EL (cell line): Measurements from ENCODE around the gene MYO5A.
"Not testable (repeated sequence)": the region's sequence is repeated elsewhere in the genome, so short reads cannot be mapped to it uniquely, and the experiment has no call there.

ENCODE experiments used
- DNase-seq: peaks from one replicate; pipeline ENCODE4 v3.0.0-alpha.2; 2016

Gene MYO5A

DNA sequence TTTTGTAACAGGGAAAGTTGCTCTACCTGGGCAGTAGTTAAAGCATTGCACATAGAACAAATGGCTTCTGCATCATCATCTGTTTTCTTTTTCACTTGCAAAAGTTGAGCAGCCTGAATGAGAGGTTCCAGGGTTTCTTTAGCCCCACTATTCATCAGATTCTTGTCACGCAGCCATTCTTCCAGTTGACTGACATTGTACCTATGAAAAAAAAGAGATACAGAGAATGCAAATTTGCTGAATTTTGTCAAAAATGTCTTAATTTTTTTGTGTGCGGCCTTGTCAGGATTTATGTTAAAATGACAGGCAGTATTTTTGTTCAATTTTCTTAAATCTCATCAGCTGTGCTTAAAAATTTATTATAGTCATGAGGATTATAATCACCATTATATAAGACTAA is 211.7 kb downstream of the MYO5A start:
- no peak for DNase-seq

DNA sequence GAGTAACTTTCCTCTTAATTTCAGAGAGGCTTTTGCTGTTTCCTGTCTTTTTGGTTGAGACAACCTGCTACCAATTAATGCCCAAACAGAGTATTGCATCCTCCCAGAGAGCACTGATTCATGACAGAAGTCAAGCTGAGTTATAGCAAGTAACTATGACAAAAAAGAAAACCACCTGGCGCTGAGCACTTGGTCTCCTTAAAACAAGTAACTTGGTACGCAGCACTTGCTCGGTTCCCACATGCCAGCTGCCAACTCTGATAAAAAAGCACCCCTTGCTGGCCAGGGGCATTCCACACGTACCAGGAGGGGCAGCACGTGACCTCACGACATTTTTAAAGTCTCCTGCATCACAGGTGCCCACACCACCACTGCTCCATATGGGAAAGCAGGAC is 219.5 kb downstream of the MYO5A start:
- no peak for DNase-seq

DNA sequence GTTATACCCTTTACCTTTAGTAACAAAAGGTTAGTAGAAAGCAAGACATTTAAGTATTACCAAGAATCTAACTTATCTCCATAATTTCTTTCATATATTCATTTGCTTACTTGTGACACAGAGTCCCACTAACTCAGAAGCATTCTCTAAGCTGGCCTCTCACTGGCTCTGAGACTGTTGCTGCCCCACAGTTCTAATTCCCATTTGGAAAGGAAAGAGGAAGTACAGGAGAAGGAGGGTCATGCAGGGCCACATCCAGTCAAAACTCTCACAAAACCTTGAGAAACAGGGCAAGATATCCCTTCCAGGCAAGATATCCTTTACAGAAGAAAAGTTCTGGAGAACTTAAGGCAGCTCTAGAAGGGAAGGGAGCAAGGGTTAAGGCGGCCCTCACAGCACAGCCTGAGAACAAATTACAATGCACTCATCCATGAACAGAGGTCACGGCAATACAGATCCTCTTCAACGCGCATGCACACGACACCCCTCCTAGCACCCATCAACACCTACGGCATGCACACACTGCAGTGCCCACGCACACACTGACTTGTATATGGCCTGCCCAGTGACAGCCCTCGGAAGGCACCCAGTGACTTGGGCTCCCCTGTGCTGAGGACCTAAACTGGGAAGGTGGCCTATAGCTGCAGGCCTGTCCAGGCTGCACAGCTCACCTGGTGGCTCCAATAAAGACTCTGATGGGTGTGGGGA is 220.1 kb downstream of the MYO5A start:
- DNase-seq = no peak

DNA sequence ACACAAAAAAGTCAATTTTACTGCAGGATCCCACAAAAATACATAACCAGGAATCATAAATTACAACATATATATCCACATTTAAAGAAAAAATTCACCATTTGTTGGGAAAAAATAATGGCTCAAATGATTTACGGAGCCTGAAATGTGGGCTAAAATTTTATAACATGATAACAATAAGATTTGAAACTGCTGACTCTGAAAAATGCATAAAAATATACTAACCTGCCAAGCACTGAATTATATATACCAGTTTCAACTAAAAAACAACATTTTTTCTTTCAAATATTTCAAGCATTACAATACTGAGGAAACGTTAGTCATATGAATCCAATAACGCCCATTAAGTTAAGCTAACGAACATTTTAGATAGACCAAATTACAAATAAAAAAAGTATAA is 220.8 kb downstream of the MYO5A start:
- no peak for DNase-seq

DNA sequence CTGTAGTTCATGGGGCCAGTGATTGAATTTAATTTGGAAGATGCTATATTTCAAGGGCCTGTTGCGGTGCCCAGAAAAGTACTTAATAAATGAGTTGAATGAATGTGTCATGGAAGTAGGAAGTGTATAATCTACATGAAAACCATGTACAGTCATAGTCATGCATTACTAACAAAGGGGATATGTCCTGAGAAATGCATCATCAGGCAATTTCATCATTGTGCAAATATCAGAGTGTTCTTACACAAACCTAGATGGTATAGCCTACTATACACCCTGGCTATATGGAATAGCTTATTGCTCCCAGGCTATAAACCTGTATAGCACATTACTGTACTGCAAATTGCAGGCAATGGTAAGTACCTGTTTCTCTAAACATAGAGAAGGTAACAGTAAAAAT is 222.4 kb downstream of the MYO5A start:
- peak; percentile 28 for DNase-seq

DNA sequence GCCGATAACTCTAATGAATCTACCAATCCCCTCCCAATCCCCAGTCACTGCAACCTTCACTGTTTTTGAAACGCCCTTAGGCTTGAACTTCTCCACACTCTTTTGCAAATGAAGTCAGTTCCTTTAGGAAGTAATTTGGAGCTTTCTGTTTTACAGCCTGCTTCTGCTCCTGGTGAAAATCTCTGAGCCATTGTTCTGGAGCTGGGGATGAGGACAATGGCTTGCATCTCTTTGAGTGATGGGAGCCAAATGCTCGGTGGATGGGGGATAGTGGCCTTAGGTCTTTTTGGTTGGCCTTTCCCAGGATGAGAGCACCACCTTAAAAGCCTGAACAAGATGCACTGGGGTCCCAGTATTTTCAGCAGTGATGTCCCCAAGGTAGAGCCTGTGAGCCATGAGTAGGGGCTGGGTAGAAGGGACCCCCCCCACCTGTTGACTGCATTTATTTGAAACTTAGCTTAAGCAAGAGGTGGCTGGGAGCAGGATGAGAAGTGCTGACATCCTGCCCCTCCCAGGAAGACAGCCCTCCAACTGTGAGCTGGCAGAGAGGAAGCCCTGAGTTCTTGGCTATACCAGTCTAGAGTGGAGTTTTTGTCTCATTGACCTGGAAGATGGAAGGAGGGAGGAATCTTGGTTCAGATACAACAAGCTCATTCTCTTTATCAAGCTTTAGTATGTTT is 225.4 kb downstream of the MYO5A start:
- DNase-seq = no peak

DNA sequence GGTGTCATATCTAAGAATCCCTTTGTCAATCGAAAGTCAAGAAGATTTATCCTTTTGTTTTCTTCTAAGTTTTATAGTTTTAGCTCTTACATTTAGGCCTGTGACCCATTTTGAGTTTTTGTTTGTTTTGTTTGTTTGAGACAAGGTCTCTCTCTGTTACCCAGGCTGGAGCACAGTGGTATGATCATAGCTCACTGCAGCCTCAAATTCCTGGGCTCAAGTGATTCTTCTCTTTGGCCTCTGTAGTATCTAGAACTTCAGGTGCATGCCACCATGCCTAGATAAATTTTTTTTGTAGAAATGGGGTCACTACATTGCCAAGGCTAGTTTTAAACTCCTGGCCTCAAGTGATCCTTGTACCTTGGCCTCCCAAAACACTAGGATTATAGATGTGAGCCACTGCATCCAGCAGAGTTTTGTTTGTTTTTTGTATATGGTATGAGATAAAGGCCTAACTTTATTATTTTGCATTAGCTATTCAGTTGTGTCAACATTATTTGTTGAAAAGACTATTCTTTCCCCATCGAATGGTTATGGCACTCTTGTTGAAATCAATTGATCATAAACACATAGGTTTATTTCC is 227.3 kb downstream of the MYO5A start:
- DNase-seq = no peak

DNA sequence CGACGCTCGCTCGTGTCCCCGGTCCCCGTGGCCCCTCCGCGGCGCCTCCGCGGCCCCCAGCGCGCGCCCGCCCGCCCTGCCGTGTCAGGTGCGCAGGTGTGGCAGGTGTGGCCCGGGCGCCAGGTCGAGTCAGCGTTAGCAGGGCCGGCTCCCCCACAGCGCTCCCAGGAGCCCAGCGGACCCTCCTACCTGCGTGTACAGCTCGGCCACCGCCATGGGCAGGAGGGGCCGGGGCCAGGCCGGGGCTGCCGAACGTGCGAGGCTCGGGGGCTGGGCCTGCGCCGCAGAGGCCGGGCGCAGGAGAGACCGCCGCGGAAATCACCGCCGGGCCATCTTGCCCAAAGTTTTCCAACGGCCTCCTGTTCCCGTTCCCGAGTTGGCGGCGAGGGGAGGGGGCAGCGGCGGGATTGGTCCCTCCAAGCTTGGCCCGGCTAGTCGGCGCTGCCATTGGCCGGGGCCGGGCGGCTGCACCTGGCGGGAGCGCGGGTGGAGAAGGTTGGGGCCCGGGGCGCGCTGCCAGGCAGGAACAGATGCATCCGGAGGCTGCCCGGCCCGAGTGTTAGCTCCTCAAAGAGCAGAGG is 233.2 kb downstream of the MYO5A start, which contains the start of gene MYO5C:
MYO5C (minus strand) TSS at position 384 of the 581 bp plus-strand sequence; CDS start at position 216, 168 bp downstream.
- peak; percentile 13 for DNase-seq

DNA sequence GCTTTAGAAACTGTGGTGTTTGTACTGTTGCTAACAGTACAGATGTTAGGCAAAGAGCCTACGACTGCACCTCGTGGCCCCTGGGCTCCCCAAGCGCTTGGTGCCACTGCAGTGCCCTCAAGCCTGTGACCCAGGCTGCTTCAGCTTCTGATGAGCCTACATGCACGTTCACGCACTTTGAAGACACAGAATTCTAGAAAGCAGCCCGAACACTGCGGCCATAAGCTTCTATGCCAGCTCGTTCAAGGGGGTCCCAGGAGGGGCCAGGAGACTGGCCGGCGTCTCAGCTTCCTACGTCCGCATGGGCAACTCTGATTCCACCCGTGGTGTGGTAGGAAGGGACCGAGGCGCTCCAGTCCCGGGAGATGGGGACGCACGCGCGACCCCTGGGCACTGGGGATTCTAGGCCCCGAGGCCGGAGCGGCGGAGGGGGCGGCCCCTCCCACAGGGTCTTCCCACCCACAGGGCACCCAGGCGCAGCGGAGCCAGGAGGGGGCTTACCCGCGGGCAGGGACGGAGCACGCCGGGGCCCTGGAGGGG is 233.7 kb downstream of the MYO5A start:
- no peak for DNase-seq

DNA sequence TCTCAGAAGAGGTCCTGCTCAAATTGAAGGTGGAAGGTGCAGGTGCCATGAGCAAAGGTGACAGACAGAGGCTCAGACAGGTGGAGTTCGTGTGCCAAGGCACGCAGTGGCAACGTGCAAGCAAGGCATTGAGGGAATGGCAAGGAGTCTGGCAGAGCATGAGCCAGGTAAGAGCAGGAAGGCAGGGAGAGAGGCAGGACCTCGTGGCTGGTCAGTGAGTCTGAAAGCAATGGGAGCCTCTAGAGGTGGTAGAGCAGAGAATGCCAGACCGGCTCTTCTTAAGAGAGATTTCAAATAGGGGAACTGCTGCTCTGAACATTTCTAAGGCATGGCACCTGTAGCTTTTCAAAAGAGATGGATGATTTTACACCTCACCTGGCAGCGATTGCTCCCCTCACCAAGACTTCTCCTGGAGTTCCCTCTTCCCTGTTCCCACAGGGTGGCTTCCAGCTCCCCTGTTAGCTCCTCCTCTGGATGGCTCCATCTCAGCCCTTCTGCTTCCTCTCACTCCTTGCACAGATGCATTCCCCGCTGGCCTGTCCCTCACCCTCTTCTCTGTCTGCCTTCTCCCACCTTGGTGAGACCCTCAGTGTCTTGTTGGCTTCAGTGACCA is 235.8 kb downstream of the MYO5A start:
- no peak for DNase-seq

DNA sequence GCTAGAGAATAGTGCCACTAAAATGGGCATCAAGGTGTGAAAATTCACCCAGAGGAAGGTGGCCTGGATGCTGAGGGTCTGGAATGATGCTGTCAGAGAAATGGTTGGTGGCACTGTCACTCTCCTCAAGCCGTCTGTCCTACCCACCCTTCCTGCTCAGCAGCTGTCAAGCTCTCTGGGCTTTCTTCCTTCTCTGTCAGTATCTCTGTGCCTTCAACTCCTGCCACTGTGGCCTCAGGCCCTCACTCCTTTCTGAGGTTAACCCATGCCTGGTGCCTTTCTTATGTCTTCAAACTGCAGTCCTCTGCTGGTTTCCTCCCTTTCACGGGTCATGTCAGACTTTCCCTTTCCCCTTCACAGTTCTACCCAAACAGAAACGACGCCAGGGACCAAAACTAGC is 237.5 kb downstream of the MYO5A start:
- no peak for DNase-seq

DNA sequence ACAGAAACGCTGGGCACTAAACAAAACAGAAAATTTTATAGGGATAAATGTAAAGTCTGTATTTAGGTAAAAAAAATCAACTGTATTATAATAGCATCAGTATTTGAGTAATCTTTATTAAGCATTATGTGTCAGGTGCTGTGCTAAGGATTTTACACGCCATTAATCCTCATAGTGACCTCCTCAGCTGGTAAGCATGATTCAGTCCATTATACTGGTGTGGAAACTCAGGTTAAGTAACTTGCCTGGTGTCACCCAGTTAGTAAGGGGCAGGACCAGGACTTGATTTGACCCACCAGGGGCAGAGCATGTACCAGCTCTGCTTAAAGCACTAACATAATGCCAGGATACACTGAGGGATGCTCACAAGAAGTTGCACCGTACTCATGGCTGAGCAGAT is 237.9 kb downstream of the MYO5A start:
- DNase-seq = no peak

DNA sequence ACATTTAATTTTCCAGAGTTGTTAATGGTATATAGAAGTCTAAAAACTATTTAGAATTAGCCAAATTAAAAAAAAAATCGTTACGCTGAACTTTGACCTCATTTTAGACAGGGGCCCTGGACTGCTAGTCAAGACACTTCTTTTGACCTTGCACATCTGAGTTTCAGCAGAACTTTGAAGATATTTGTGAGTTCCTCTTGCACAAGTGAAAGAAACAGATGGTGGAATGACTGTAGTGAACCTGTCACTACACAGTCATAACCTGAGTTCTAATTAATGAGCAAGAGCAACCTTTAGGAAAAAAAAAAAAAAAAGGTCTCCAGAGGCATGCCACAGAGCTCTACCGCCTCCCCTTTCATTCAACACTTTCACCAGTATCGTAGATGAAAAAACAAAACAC is 238.4 kb downstream of the MYO5A start:
- DNase-seq = no peak

DNA sequence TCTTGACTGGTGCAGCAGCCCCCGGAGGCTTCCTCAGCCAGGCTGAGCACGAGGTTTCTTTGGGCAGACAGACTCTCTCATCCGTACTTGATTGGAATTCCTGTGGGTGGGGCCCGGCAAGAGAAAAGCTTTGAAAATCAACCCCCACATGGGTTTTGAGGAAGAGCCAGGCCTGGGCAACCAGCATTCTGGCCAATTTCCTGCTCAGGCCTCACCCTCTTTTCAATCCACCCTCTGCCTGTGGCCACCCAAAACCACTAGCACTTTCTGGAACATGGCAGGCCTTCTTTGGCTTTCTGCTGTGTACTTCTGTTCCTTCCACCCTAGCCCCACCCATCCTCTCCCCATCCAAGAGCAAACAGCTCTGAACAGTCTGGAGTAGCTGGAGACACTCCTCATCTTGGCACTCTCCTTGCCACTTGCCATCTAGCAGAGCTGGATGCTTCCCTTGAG is 239.0 kb downstream of the MYO5A start:
- DNase-seq = no peak

DNA sequence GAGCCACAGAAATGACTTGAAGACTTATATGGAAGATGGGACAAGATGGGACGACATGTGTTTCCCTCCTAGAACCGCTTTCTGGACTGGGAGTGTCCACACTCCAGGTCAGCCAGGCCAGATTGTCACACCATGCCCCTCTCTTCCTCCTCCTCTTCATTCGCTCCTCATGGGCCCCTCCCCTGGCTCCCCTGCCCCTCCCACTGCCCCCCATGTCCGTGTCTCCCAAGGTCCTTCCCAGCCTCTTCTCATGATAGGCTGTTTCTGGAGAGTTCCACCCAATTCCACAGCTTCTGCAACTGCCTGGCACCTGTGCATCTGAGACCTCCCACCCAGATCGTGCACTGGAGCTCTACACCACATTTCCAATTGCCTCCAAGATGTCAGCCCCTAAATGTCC is 239.7 kb downstream of the MYO5A start:
- no peak for DNase-seq

DNA sequence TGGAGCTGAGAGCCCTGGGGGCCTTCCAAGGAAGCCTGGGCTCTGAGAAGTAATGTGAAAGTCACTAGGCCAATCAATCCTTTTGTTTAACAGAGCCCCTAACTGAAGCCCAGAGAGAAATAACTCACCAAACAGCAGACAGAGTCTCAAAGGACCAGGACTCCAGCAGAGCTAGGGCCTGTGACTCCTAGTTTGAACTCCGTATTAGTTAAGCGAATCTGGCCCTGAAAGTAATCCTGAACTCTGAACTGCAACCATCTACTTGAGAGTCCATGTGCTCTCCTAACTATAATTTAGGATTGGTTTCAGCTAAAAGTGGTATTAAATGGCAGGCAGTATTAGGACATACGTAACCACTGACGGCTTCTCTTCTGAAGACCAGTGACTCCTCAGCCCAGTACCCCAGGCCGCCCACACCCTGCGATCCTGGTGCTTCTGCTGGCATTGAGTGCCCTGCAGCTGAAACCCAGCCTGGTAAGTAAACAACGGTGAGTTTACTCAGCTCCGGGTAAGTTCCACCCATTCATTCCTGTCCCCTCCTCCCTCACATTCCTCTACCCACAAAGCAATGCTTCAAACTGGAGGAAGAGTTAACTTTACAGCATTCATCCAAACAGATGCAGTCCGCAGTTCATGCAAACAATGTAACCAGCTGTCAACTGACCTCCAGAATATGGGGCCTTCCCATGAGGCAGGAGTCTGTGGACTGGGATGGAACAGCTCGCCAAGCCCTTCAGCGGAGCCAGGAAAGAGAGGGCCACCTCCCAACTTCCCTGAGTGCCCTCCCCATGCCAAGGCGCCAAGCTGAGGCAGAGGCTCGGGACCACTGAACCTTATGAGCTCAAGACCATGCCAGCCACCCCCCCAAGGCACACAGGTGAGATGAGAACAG is 240.4 kb downstream of the MYO5A start:
- no peak for DNase-seq

DNA sequence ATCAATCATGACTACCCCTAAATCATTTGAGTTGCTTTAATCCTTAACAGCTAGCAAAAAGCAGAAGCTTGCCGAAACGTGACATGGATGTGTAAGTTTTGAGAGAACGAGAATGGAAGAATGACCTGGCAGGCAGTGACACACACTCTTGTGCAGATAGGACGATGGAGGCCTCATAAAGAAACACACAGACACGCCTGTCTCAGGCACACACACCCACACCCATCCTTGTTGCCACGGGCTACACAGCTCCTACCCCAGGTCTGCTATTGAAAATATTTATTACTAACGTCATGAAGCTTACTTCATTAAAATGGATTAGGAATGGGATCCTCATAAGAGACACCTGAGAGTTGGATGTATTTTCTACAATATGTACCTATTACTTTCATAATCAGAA is 241.6 kb downstream of the MYO5A start:
- no peak for DNase-seq

DNA sequence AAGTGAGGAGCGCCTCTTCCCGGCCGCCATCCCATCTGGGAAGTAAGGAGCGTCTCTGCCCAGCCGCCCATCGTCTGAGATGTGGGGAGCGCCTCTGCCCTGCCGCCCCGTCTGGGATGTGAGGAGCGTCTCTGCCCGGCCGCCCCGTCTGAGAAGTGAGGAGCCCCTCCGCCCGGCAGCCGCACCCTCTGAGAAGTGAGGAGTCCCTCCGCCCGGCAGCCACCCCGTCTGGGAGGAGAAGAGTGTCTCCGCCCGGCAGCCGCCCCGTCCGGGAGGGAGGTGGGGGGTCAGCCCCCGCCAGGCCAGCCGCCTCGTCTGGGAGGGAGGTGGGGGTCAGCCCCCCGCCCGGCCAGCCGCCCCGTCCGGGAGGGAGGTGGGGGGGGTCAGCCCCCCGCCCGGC is 242.7 kb downstream of the MYO5A start:
- DNase-seq = not testable (repeated sequence)

DNA sequence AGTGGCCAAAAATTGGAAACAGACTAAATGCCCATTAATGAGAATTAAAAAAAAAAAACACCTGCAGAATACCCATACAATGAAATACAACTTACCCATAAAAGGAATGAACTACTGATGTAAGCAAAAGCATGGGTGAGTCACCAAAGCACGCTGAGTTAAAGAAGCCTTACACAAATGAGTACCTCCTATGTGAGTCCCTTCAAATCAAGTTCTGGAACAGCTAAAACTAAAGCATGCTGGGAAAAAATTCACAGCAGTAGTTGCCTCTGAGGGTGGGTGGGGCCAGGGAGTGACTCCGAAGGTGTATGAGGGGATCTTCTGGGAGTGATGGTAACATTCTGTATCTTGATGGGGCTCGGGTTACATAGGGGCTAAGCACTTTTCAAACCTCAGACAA is 244.5 kb downstream of the MYO5A start:
- DNase-seq = peak; percentile 29

DNA sequence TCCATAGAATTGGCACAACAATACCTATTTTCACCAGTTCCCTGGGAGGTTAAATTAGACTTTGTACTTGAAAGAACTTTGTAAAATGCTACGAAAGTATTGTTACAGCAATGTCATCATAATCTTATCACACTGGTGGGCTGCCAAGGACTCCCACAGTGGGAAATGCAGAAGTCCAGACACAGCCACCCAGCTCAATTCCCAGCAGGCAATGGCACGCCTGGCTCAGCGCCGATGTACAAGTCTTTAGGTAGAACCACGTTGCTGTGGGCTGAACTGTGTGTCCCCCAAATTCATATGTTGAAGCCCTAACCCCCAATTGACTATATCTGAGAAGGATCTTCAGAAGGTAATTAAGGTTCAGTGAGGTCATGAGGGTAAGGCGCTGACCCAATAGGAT is 245.4 kb downstream of the MYO5A start:
- no peak for DNase-seq

DNA sequence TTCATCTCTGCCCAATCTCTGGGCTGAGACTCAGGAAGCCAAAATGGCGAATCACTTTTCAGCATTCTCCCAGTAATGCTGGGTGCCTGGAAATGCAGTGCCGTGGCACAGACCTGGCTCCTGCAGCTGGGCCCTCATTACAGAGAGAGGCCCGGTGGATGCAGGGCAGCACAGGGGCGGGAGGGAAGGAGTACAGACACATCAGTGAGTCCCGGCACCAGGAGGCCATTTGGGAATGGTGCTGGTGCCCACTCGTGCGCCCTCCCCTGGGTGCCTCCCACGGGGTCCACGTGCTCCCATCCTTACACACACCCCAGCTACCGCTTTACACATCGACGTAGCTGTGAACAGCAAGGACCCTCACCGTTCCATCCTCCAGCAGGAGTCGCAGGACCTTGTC is 246.3 kb downstream of the MYO5A start:
- DNase-seq = no peak
